GM20431 (cell line): Measurements from ENCODE around the gene ADAMTS4.

ENCODE experiments used
- in situ Hi-C: fragments of 300-500 bp; cut with MseI, MboI; formaldehyde crosslinking; loops from one replicate; pipeline ENCODE4 v1.15.0; 2020; ENCODE audit warnings: low sequenced_read_pairs; ENCODE audit not compliant: unreplicated experiment

ADAMTS4 gene

GRCh38 chr1:161198897-161199431, at the start of gene ADAMTS4:
Gene ADAMTS4 (minus strand): TSS chr1:161199054. CDS start chr1:161198627, 427 bp downstream.
- in situ Hi-C loops, result no loop called here

- in situ Hi-C loops, result no loop called here
These were observed 46.0 kb upstream of the ADAMTS4 start for GRCh38 chr1:161244888-161245287.

GRCh38 chr1:161242313-161242712, 43.5 kb upstream of the ADAMTS4 start:
- in situ Hi-C loops, result no loop called here

- in situ Hi-C loops, result no loop called here
These were observed 42.8 kb upstream of the ADAMTS4 start for GRCh38 chr1:161241682-161242081.

- in situ Hi-C loops, result loop anchor here (10.0 kb wide), 1 partner anchor 57 kb away; no protein-coding TSS in a partner anchor
These were observed 39.2 kb upstream of the ADAMTS4 start, which contains the start of gene NR1I3 for GRCh38 chr1:161238039-161238473. Gene NR1I3 (minus strand): TSS chr1:161238203. CDS start chr1:161236565, 1,638 bp downstream.

GRCh38 chr1:161235957-161236775, 37.3 kb upstream of the ADAMTS4 start:
- in situ Hi-C loops, result loop anchor here (10.0 kb wide), 1 partner anchor 59 kb away; no protein-coding TSS in a partner anchor

- in situ Hi-C loops, result loop anchor here (10.0 kb wide), 1 partner anchor 62 kb away; no protein-coding TSS in a partner anchor
These were observed 34.2 kb upstream of the ADAMTS4 start for GRCh38 chr1:161233102-161233501.

- in situ Hi-C loops, result loop anchor here (10.0 kb wide), 1 partner anchor 64 kb away; no protein-coding TSS in a partner anchor
These were observed 31.9 kb upstream of the ADAMTS4 start for GRCh38 chr1:161230762-161231161.

- in situ Hi-C loops, result loop anchor here (10.0 kb wide), 2 partner anchors 65 to 145 kb away; no protein-coding TSS in a partner anchor
These were observed 31.0 kb upstream of the ADAMTS4 start for GRCh38 chr1:161229896-161230295.

- in situ Hi-C loops, result loop anchor here (10.0 kb wide), 1 partner anchor 147 kb away; no protein-coding TSS in a partner anchor
These were observed 29.2 kb upstream of the ADAMTS4 start for GRCh38 chr1:161228032-161228431.

- in situ Hi-C loops, result loop anchor here (10.0 kb wide), 1 partner anchor 147 kb away; no protein-coding TSS in a partner anchor
These were observed 28.5 kb upstream of the ADAMTS4 start for GRCh38 chr1:161227196-161227871.

- in situ Hi-C loops, result loop anchor here (10.0 kb wide), 1 partner anchor 148 kb away; no protein-coding TSS in a partner anchor
These were observed 27.9 kb upstream of the ADAMTS4 start for GRCh38 chr1:161226759-161227158.

GRCh38 chr1:161226320-161226711, 27.5 kb upstream of the ADAMTS4 start:
- in situ Hi-C loops, result loop anchor here (10.0 kb wide), 1 partner anchor 148 kb away; no protein-coding TSS in a partner anchor

- in situ Hi-C loops, result loop anchor here (10.0 kb wide), 1 partner anchor 149 kb away; no protein-coding TSS in a partner anchor
These were observed 26.9 kb upstream of the ADAMTS4 start, which contains the start of gene TOMM40L for GRCh38 chr1:161225534-161226319. Gene TOMM40L (plus strand): TSS chr1:161226060. CDS start chr1:161226490, 430 bp downstream.

GRCh38 chr1:161225178-161225533, 26.3 kb upstream of the ADAMTS4 start:
- in situ Hi-C loops, result loop anchor here (10.0 kb wide), 1 partner anchor 150 kb away; no protein-coding TSS in a partner anchor

GRCh38 chr1:161224695-161225087, 25.8 kb upstream of the ADAMTS4 start:
- in situ Hi-C loops, result loop anchor here (10.0 kb wide), 1 partner anchor 150 kb away; no protein-coding TSS in a partner anchor

GRCh38 chr1:161223805-161224694, 25.2 kb upstream of the ADAMTS4 start:
- in situ Hi-C loops, result loop anchor here (10.0 kb wide), 1 partner anchor 151 kb away; no protein-coding TSS in a partner anchor
